Hepatocyte (in vitro differentiated cells): ENCODE measurements around the gene PUS10.

ENCODE experiments used
- EZH2 ChIP-seq: fragments of 200-600 bp; sonication (generic); IDR thresholded peaks from 2 replicates; pipeline ENCODE4 v1.6.1; 2016; ENCODE audit warnings: antibody characterized with exemption, mild to moderate bottlenecking, borderline replicate concordance
- EZH2phosphoT487 ChIP-seq: fragments of 200-600 bp; sonication (generic); IDR thresholded peaks from one replicate; pipeline ENCODE4 v1.6.1; 2018; ENCODE audit warnings: antibody characterized with exemption, mild to moderate bottlenecking, low read depth, moderate library complexity; ENCODE audit not compliant: unreplicated experiment, severe bottlenecking
- TF ChIP-seq, protein P1 (sequence below): fragments of 200-600 bp; sonication (generic); IDR thresholded peaks from 2 replicates; pipeline ENCODE4 v1.5.1; 2016; ENCODE audit warnings: antibody characterized with exemption, mild to moderate bottlenecking; ENCODE audit not compliant: poor library complexity

DNA sequence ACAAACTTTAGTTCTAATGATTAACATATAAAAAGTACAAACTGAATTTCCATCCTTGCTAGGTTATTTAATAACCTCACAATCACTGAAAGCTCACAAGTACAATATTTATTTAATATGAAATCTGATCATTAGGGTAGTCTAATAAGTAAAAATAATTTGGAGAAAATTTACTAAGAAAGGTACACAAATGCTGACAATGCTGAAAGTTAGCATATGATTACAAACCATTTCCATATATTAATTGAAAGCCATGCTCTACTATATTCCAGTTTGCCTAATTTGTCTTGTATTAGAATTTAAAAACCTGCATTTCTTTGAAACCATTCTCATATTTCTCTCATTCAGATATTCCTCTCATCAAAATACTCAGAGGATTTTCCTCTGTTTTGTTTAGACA lies 8.7 kb downstream of the PUS10 start:
- TF ChIP-seq, protein P1, sequence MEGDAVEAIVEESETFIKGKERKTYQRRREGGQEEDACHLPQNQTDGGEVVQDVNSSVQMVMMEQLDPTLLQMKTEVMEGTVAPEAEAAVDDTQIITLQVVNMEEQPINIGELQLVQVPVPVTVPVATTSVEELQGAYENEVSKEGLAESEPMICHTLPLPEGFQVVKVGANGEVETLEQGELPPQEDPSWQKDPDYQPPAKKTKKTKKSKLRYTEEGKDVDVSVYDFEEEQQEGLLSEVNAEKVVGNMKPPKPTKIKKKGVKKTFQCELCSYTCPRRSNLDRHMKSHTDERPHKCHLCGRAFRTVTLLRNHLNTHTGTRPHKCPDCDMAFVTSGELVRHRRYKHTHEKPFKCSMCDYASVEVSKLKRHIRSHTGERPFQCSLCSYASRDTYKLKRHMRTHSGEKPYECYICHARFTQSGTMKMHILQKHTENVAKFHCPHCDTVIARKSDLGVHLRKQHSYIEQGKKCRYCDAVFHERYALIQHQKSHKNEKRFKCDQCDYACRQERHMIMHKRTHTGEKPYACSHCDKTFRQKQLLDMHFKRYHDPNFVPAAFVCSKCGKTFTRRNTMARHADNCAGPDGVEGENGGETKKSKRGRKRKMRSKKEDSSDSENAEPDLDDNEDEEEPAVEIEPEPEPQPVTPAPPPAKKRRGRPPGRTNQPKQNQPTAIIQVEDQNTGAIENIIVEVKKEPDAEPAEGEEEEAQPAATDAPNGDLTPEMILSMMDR, result no peak
- no peak for TF ChIP-seq EZH2phosphoT487
- TF ChIP-seq EZH2, result no peak
